Upper lobe of left lung (tissue), 4 donors: Measurements from ENCODE around the gene C1QTNF3.

ENCODE experiments used
- EP300 ChIP-seq, 4 donors: sonication (generic); formaldehyde crosslinking; IDR thresholded peaks; one replicate each; pipeline ENCODE4 v1.5.1; 2017; ENCODE audit warnings: antibody characterized with exemption in 4 of 4, control low read depth in 2 of 4
- POLR2A ChIP-seq, 4 donors: fragments of 450-650 bp; IDR thresholded peaks; one replicate each; pipeline ENCODE4 v1.5.1; 2016 to 2017; ENCODE audit warnings: antibody characterized with exemption in 4 of 4, mild to moderate bottlenecking in 2 of 4
- POLR2AphosphoS5 ChIP-seq, 2 donors: sonication (generic); formaldehyde crosslinking; IDR thresholded peaks; one replicate each; pipeline ENCODE4 v1.5.1; 2017; ENCODE audit warnings: antibody characterized with exemption in 2 of 2
- TF ChIP-seq, protein P1 (sequence below), 6 experiments: fragments of 450-650 bp in 4 of 6; fragments of 200-600 bp in 2 of 6; sonication (generic) in 2 of 6; IDR thresholded peaks; one replicate each; pipeline ENCODE4 v1.5.1; 2016 to 2019; ENCODE audit warnings: antibody characterized with exemption in 6 of 6

DNA sequence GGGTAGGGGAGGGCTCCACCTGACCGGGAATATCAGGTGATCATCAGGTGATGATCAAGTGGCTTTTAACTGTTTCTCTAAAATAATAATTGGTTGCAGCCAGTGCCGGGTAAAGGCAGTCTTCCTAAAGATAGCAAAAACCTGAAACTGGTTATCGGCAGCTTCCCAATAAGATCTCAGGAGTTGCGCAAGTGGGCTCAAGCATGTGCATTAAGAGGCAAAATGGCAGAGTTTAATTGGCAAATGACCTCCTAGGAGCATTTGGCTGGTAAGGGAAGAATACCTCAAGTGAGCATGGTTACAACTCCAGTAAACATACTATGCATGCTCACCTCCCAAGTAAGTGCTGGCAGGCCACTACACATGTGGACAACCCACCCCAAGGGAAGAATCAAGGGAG is 4.2 kb downstream of the C1QTNF3 start:
- TF ChIP-seq, protein P1, sequence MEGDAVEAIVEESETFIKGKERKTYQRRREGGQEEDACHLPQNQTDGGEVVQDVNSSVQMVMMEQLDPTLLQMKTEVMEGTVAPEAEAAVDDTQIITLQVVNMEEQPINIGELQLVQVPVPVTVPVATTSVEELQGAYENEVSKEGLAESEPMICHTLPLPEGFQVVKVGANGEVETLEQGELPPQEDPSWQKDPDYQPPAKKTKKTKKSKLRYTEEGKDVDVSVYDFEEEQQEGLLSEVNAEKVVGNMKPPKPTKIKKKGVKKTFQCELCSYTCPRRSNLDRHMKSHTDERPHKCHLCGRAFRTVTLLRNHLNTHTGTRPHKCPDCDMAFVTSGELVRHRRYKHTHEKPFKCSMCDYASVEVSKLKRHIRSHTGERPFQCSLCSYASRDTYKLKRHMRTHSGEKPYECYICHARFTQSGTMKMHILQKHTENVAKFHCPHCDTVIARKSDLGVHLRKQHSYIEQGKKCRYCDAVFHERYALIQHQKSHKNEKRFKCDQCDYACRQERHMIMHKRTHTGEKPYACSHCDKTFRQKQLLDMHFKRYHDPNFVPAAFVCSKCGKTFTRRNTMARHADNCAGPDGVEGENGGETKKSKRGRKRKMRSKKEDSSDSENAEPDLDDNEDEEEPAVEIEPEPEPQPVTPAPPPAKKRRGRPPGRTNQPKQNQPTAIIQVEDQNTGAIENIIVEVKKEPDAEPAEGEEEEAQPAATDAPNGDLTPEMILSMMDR (IDR thresholded peaks at IDR 0.05), result no peak
- TF ChIP-seq EP300 (IDR thresholded peaks at IDR 0.05), result no peak
- no peak for TF ChIP-seq POLR2A (IDR thresholded peaks at IDR 0.05)
- no peak for TF ChIP-seq POLR2AphosphoS5 (IDR thresholded peaks at IDR 0.05)
